Measurements from ENCODE around the gene DNAJC5. TPM values are rescaled to one million over a fixed set of nuclear protein-coding genes. Genes with fewer than 3 reads are reported as not detected.

The DNAJC5 gene
- total RNA-seq, 2 donors from 2014 or later = 32.9 to 44.2 TPM

GRCh38 chr20:63964412-63964811, 69.5 kb downstream of the DNAJC5 start:
- Histone ChIP-seq H3K9me3 (no peaks in the 10 kb centered on the region), H3K4me3 (no peak overlapping the region), H3K36me3 (replicated peaks in 1 of 2; ENCODE audit: insufficient read depth in 1 of 2, low read depth in 2 of 2) (peaks cover 0 to 15% of the 10 kb centered on the region in 2 donors), H3K27ac (no peak overlapping the region), H3K27me3 (no peaks in the 10 kb centered on the region), H3K4me1 (peaks cover 10% of the 10 kb centered on the region)
- 96 to 97% methylated on average over 9 to 15 of the region's 16 CpGs for WGBS, 2 donors
- intact Hi-C loops (cut with DNase I) = loop anchor here (10.0 kb wide), 1 partner anchor 420 kb away; the partner anchor contains the start of gene SRMS
- no peak for TF ChIP-seq CTCF (IDR thresholded peaks at IDR 0.05)
- no peak for ATAC-seq
- DNase-seq = no peak

- no peak overlapping the region for H3K27ac ChIP-seq
- no peak overlapping the region for H3K4me3 ChIP-seq
- no peaks in the 10 kb centered on the region for H3K9me3 ChIP-seq
- no peaks in the 10 kb centered on the region for H3K27me3 ChIP-seq
- TF ChIP-seq CTCF (IDR thresholded peaks at IDR 0.05) = no peak
- TF ChIP-seq POLR2A (IDR thresholded peaks at IDR 0.05) = no peak
- intact Hi-C loops (cut with DNase I) = loop anchor here (10.0 kb wide), 1 partner anchor 422 kb away; the partner anchor contains the start of gene SRMS
- DNase-seq = no peak
- ATAC-seq = no peak
- 94 to 95% methylated on average over 10 to 26 of the region's 27 CpGs for WGBS, 2 donors
- H3K36me3 ChIP-seq (replicated peaks in 1 of 2; ENCODE audit: insufficient read depth in 1 of 2, low read depth in 2 of 2) = peaks cover 0 to 14% of the 10 kb centered on the region in 2 donors
- peaks cover 16% of the 10 kb centered on the region for H3K4me1 ChIP-seq
Observed at GRCh38 chr20:63966172-63966943, 71.4 kb downstream of the DNAJC5 start.

GRCh38 chr20:63966944-63967322, 72.0 kb downstream of the DNAJC5 start:
- ATAC-seq = no peak
- intact Hi-C loops (cut with DNase I) = loop anchor here (10.0 kb wide), 1 partner anchor 422 kb away; the partner anchor contains the start of gene SRMS
- Histone ChIP-seq H3K27me3 (no peaks in the 10 kb centered on the region), H3K4me3 (no peak overlapping the region), H3K27ac (no peak overlapping the region), H3K4me1 (peaks cover 16% of the 10 kb centered on the region), H3K9me3 (no peaks in the 10 kb centered on the region), H3K36me3 (replicated peaks in 1 of 2; ENCODE audit: insufficient read depth in 1 of 2, low read depth in 2 of 2) (peaks cover 0 to 14% of the 10 kb centered on the region in 2 donors)
- TF ChIP-seq POLR2A (IDR thresholded peaks at IDR 0.05) = no peak
- TF ChIP-seq CTCF (IDR thresholded peaks at IDR 0.05) = no peak
- peak in 1 of 4 donors; percentile 11 for DNase-seq
- WGBS, 2 donors = 92 to 93% methylated on average over 10 to 11 of the region's 13 CpGs

- TF ChIP-seq POLR2A (IDR thresholded peaks at IDR 0.05) (no peak), CTCF (IDR thresholded peaks at IDR 0.05) (no peak)
- Histone ChIP-seq H3K4me3 (no peak overlapping the region), H3K4me1 (peaks cover 16% of the 10 kb centered on the region), H3K27me3 (no peaks in the 10 kb centered on the region), H3K9me3 (no peaks in the 10 kb centered on the region), H3K36me3 (replicated peaks in 1 of 2; ENCODE audit: insufficient read depth in 1 of 2, low read depth in 2 of 2) (peaks cover 0 to 11% of the 10 kb centered on the region in 2 donors), H3K27ac (no peak overlapping the region)
- DNase-seq (no peak), ATAC-seq (no peak)
- intact Hi-C loops (cut with DNase I) = loop anchor here (10.0 kb wide), 1 partner anchor 423 kb away; the partner anchor contains the start of gene SRMS
- 85 to 93% methylated on average over 15 to 21 of the region's 28 CpGs for WGBS, 2 donors
Observed at GRCh38 chr20:63967330-63968135, 72.6 kb downstream of the DNAJC5 start.

All from body of pancreas (tissue), 4 donors.